CD4-positive, alpha-beta T cell treated with Interleukin-17A for 4 hours (primary cell): ENCODE measurements around the gene ZBTB46.
"Not testable (repeated sequence)": the region's sequence is repeated elsewhere in the genome, so short reads cannot be mapped to it uniquely, and the experiment has no call there.

ENCODE experiments used
- DNase-seq: peaks from one replicate; pipeline ENCODE4 v3.0.0-alpha.2; 2020; ENCODE audit warnings: mixed read lengths

The ZBTB46 gene

DNA sequence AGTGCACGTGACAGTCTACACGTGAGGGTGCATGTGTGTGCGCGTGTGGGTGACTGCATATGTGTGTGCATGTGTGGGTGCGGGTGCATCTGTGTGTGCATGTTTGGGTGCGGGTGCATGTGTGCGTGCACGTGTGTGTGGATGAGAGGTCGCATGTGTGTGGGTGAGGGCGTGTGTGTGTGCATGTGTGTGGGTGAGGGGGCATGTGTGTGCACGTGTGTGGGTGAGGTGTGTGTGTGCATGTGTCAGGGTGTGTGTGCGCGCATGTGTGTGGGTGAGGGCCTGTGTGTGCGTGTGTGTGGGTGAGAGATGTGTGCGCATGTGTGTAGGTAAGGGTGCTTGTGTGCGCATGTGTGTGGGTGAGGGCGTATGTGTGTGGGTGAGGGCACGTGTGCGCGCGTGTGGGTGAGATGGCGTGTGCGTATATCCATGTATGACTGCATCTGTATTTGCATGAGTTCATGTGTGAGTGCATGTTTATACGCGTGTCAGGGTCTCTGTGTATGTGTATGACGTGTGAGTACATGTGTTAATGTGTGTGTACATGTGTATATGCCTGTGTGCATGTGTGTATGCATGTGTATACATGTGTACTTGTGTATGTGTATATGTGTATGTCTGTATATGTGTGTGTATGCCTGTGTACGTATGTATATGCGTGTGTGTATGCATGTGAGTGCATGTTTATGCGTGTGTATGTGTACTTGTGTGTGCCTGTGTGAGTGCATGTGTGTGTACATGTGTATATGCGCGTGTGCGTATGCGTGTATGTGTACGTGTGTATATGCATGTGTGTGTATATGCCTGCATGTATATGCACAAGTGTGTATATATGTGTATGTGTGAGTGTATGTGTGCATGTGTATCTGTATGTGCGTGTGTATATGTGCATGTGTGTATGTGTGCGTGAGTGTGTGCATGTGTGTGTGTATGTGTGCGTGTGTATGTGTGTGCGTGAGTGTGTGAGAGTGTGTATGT, 98.7 kb downstream of the ZBTB46 start:
- no peak for DNase-seq

DNA sequence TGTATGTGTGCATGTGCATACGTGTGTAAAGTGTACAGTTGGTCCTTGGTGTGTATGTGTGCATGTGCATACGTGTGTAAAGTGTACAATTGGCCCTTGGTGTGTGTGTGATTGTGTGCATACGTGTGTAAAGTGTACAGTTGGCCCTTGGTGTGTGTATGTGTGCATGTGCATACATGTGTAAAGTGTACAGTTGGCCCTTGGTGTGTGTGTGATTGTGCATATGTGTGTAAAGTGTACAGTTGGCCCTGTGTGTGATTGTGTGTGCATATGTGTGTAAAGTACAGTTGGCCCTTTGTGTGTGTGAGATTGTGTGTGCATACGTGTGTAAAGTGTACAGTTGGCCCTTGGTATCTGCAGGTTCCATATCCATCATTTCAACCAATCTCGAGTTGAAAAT, 99.7 kb downstream of the ZBTB46 start:
- no peak for DNase-seq

DNA sequence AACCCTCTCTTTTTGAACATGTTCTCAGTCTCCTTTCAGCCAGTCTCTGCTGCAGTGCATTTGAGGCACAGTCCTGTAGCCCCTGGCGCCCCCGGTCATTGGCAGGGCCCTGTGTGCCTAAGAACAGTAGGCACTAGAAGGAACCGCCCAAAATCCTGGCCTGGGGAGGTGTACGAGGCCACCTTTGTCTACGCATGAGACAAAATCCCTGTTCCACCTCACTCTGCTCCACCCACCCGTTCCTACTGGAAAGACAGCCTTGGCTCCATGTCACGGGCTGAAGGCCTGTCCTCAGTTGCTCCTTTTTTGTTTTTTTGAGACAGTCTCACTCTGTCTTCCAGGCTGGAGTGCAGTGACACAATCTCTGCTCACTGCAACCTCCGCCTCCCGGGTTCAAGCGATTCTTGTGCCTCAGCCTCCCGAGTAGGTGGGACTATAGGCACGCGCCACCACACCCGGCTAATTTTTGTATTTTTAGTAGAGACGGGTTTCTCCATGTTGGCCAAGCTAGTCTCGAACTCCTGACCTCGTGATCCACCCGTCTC, 100.8 kb downstream of the ZBTB46 start:
- DNase-seq = peak; percentile 4

DNA sequence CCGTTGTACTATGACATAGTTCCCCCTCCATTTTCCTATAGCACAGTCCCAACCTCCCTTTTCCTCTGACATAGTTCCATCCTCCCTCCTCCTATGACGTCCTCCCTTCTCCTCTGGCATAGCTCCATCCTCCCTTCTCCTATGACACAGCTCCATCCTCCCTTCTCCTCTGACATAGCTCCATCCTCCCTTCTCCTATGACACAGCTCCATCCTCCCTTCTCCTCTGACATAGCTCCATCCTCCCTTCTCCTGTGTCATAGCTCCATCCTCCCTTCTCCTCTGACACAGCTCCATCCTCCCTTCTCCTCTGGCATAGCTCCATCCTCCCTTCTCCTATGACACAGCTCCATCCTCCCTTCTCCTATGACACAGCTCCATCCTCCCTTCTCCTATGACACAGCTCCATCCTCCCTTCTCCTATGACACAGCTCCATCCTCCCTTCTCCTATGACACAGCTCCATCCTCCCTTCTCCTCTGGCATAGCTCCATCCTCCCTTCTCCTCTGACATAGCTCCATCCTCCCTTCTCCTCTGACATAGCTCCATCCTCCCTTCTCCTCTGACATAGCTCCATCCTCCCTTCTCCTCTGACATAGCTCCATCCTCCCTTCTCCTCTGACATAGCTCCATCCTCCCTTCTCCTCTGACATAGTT, 108.0 kb downstream of the ZBTB46 start:
- DNase-seq = not testable (repeated sequence)

DNA sequence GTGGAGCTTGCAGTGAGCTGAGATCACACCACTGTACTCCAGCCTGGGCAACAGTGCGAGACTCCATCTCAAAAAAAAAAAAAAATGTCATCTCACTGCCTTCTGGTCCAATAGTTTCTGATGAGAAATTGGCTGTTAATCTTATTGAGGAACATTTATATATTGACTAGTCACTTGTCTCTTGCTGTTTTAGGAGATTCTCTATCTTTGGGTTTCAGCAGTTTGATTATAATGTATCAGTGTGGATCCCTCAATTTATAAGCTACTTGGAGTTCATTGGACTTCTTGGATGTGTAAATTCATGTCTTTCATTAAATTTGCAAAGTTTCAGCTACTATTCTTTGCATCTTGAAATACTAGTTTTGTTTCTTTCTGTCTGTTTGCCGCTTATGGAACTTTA, 112.1 kb downstream of the ZBTB46 start:
- DNase-seq = no peak

DNA sequence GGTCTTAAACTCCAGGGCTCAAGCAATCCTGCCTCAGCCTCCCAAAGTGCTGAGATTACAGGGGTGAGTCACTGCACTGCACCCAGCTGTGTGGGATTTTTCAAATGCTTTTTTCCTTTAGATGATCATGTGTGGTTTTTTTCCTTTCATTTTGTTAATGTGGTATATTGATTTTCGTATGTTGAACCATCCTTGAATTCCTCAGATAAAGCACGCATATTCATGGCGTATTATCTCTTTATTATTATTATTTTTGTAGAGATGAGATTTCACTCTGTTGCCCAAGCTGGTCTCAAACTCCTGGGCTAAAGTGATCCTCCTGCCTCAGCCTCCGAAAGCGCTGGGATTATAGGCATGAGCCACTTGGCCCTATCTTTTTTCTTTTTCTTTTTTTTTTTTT, 116.2 kb downstream of the ZBTB46 start:
- DNase-seq = no peak

DNA sequence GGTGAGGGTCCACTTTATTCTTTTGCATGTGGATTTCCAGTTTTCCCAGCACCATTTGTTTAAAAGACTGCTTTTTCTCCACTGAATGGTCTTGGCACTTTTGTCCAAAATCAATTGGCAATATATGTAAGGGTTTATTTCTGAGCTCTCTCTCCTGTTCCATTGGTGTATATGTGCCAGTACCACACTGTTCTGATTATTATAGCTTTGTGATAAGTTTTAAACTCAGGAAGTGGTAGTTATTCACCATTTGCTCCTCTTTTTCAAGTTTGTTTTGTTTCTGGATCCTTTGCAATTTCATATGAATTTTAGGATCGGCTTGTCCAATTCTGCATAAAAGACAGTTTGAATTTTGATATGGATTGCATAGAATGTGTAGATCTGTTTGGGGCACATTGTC, 118.9 kb downstream of the ZBTB46 start:
- no peak for DNase-seq

DNA sequence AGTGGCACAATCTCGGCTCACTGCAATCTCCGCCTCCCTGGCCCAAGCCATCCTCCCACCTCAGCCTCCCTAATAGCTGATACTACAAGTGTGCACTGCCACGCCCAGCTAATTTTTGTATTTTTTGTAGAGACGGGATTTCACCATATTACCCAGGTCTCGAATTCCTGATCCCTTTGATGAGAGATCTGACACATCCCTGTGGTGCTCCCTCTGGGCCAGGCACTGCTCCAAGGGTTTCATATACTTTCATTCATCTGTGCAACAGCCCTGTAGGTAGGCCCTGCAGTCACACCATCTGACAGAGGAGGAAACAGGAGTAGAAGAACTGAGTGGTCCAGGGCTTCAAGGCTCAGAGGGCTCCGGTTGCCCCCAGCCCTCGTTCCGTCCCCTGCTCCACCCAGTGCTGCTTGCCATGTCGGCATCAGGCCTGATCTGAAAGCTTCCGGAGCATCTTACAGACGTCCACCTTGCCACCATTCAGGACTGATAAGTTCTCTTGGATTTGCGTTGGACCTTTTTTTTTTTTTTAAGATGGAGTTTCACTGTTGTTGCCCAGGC, 119.9 kb downstream of the ZBTB46 start:
- DNase-seq = no peak

DNA sequence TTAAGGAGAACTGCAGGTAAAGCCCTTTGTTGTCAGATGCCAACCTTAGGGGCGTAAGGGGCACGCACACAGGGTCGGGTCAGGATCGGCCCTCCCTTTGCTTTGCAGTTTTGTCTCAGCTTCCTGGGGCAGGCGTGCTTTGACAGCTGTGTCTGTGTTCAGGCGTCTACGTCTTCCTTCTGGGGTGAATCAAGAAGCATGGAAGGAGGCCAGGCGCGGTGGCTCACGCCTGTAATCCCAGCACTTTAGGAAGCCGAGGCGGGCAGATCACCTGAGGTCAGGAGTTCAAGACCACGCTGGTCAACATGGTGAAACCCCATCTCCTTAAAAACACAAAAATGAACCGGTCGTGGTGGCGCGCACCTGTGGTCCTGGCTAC, 121.9 kb downstream of the ZBTB46 start:
- DNase-seq = no peak

DNA sequence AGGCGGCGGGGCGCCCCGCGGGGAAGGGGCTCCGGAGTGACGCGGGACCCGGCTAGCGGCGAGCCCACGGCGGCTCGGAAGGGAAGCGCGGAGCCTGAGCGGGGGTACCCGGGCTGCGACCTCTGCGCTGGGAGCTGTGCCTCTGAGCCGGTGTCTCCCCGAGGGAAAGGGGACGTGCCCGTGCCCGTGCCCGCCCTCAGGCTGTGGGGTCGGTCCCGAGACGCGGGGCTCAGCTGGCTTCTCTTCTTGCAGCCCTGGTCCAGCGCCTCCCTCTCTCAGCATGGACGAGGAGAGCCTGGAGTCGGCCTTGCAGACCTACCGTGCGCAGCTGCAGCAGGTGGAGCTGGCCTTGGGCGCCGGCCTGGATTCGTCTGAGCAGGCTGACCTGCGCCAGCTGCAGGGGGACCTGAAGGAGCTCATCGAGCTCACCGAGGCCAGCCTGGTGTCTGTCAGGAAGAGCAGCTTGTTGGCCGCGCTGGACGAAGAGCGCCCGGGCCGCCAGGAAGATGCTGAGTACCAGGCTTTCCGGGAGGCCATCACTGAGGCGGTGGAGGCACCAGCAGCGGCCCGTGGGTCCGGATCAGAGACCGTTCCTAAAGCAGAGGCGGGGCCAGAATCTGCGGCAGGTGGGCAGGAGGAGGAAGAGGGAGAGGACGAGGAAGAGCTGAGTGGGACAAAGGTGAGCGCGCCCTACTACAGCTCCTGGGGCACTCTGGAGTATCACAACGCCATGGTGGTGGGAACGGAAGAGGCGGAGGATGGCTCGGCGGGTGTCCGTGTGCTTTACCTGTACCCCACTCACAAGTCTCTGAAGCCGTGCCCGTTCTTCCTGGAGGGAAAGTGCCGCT, 122.5 kb downstream of the ZBTB46 start:
- DNase-seq = no peak

DNA sequence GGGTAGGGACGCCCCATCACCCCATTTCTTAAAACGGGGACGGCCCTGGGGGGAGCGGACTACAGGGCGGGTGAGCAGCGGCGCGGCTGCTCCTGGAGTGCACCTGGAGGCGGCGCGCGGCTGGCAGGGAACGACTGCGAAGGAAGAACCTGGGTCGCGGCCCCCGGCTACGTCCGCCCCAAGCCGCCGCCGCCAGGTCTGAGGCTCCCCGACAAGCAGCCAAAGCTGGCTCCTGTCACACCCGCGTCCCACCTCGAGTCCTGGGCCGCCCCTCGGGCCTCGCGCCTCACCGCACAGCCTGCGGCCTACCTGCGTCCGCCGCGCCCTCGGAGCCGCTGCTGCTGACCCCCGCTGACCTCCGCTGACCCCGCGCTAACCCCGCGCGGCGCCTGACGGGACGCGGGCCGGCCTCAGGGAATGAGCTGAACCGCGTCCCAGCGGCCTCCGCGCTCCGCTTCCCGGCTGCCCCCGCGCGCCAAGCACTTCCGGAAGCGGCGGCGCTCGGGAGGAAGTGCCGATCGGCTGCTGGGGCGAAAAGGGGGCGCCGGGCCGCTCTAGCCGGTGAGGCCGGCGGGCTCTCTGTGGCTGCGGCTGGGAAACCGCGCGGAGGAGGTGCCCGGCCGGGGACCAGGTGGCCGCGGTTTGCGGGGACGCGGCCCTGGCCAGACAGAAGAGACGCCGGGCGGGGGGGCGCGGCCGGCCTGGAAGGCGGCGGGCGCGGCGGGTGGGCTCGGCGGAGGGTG, 123.3 kb downstream of the ZBTB46 start, which contains the start of the genes ARFRP1 and ZGPAT:
ARFRP1 (minus strand) TSS at position 419 of the 743 bp plus-strand sequence. CDS start 885 bp downstream, outside the sequence.
ZGPAT (plus strand) TSS at position 482 of the 743 bp plus-strand sequence. CDS start 542 bp downstream, outside the sequence.
- peak; percentile 92 for DNase-seq

DNA sequence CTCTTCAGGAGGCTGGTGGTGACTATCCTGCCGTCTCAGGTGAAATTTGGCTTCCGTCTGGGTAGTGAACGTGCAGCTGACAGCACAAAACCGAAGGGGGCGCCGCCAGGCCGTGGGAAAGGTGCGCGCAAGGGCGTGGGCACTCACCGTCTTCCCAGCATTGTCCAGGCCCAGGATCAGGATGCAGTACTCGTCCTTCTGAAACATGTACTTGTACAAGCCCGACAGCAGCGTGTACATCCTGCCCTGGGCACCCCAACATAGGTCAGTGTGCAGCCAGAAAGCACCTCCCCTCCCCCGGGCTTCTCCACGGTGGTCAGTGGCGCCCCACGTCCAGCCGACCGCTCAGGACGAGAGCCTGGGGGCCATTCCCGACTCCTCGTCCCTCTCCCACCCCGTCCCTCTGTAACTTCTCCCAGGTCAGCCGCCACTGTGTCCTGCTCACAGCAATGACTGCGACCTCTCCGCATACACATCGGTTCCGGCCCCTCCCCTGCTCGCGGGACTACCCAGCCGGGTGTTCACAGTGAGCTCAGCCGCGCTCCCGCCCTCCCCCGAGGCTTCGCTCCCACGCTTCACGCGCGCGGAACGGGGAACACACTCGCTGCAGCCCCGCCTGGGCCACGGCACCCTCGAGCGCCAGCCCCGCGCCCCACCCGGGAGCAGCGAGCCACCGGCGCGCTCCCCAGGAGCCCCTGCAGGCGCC, 124.1 kb downstream of the ZBTB46 start:
- DNase-seq = peak; percentile 74

DNA sequence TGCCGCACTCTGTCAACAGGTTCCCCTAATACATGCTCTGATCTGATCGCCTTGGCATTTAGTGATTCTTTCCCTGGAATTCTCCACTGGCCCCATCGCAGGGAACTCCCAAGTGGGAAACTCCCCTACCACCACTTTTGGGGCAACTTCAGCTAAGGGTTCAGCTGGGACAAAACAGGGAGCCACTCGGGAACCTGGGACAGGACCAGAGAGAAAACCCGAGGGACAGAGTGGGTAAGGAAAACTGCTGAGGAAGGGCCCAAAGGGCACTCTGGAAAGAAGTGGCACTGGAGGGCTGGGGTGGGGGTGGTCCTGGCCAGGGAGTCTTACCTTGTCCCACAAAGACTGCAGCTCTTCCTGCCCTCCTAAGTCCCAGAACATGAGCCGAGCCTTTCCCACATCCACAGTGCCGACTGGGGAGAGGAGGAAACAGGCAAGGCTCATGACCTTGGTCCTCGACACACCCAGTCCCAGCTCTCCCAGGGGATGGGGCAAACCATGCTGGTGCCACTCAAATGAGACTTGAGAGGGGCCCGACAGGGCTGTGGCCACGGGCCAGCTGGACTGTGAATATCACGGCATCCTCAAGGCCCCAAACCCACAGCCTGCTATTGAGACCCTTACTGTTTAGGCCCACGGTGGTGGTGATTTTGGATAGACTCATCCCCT, 124.9 kb downstream of the ZBTB46 start:
- no peak for DNase-seq

DNA sequence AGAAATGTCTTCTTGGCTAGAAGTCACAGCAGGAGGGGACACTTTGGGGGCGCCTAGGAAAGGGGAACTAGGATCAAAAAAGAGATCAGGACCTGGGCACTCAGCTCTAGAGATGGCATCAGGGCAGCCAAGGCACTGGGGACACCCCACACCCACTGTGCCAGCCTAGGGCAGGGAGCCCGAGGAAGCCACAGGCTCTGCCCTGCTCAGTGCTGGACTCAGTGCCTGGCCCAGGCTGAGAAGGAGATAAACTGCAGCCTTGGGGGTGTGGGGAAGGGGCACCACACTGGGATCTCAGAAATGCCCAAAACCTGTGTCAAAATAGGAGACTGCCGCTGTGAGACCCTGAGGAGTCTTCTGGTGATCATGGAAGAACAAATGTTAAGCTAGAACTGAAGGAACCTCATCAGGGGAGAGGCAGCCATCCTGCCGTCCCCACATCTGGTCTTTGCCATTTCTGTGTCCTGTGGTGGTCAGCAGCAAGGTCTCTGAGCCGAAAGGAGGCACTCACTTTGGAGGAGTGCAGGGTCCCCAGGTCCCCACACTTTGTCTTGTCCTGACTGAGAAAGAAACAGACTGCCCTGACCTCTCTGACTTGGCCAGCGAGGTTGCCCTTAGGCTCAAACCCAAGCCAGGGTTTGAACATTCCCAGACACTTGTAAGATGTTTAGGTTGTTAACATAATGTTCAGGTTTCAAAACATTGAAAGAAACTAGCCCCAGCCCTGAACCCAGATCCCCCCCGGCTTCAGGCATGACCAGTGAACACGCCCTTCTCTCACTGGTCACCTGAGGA, 125.6 kb downstream of the ZBTB46 start:
- DNase-seq = no peak

DNA sequence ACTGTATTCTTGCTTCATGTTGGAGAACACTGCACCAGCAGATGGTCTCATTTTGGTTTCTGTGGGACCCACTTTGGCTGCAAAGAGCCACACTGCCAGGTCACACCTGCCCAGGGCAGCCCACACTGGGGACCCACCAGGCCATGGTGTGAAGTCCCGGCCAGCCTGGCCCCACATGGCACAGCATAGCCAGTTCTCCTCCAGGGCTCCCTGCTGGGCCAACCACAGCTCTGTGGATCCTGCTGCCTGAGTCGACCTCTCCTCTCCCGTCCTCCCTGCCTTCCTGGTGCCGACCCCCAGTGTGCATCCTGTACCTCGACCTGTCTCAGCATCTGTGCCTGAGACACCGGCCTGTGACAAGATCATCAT, 126.3 kb downstream of the ZBTB46 start:
- no peak for DNase-seq

DNA sequence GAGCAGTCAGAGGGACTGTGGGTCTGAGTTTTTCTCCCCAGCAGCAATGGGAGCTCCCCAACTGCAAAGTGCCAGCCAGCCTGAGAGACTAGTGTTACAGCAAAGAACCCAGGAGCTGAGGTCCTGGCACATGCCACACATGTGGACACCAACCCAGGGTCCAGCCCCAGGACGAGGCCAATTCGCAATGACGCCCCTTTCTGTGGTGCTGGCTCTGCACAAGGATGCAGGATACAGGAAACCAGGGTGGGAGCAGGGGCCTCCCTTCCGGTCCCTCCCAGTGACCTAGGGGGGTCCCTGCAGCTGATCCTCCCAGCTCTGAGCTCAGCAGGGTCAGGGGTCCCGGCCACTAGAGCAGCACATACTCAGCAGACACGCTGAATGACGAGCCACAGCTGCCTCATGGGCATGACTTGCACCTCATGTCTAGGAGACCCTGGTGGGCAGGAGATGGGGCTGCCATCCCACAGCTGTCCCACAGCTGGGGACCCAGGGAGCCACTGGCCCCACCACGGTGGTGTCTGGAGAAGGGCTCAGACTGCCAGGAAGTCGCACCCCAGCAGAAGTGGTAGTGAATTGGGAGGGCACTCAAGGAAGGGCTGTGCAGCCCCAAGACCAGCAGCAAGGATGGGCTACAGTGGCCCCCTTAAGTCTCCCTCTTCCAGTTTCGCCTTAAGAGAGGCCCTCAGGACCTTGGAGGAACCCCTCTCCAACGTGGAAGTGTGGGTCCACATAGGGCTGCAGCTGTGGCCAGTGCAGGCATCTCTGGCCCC, 126.9 kb downstream of the ZBTB46 start:
- no peak for DNase-seq

DNA sequence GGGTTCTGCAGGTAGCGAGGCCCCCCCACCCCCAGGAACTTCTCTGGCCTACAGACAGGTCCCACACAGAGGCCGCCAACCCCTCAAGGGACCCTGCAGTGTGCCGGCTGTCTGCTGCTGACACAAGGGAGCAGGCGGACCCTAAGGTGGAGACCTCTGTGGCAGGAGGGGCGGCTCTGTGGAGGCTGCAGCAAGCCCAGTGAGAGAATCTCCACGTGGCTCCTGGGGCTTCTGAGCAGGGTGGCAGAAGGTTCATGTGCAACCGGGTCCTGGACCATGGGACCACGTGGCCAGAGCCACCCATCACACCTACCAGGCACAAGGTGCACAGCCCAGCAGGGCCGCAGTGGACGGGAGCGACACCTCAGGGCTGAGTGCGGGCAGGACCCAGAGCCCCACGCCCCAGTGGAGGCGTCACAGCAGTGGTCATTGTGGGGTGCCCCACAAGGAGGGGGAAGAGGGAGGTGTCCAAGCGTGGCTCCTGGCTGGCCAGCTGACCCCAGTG, 127.5 kb downstream of the ZBTB46 start:
- DNase-seq = no peak

DNA sequence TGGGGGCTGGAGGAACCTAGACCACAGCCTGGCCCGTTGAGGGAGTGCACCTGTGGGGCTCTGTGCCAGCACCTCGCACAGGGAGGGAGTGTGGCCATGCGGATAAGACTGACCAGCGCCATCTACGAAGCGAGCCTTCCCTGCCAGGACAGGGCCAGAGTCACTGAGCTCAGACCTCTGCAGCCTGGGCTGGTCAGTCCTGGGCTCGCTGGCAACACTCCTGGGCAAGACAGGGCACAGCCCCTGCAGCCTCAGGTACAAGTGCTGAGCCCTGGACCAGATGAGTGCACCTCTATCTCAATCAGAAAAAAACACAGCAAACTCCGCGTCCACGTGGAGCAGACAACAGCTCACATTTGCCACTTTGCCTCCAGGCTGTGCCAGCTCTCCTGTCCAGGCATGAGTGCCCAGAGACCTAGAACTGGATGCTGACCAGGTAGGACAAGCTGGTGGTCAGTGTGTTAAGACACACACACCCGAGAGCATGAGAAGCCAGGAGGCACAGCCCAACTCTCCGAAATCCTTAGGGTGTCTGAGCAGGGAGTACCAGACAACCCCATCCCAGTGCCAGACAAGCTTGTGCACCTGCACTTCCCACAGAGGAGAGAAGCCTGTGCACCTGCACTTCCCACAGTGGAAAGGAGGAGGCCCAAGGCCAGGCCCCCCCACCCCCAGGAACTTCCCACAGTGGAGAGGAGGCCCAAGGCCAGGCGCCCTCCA, 128.2 kb downstream of the ZBTB46 start:
- DNase-seq = no peak
